Mucosa of descending colon (tissue), 3 donors: Measurements from ENCODE around the gene ATAD5. TPM values are rescaled to one million over a fixed set of nuclear protein-coding genes. Genes with fewer than 3 reads are reported as not detected.

Source experiments
- ATAC-seq: fragments of 200-7000 bp; cut with Tn5 transposase; one replicate; pipeline ENCODE4 v1.9.1; 2020; ENCODE audit warnings: mild to moderate bottlenecking, moderate library complexity
- DNase-seq, 3 donors: peaks; one replicate each; pipeline ENCODE4 v3.0.0-alpha.2; 2020
- H3K36me3 ChIP-seq: fragments of 200-600 bp; one replicate; pipeline ENCODE4 v1.8.0; 2021; ENCODE audit warnings: low read depth, mild to moderate bottlenecking
- H3K4me1 ChIP-seq: fragments of 200-600 bp; one replicate; pipeline ENCODE4 v1.8.0; 2021; ENCODE audit warnings: low read depth, mild to moderate bottlenecking
- H3K4me3 ChIP-seq: fragments of 200-600 bp; one replicate; pipeline ENCODE4 v1.8.0; 2021; ENCODE audit warnings: mild to moderate bottlenecking
- H3K9me3 ChIP-seq: fragments of 200-600 bp; one replicate; pipeline ENCODE4 v1.8.0; 2021; ENCODE audit warnings: mild to moderate bottlenecking
- CTCF ChIP-seq: fragments of 200-600 bp; IDR thresholded peaks from one replicate; pipeline ENCODE4 v1.8.0; 2022; ENCODE audit warnings: antibody characterized with exemption, mild to moderate bottlenecking
- intact Hi-C, 2 donors: fragments of 100-400 bp; cut with DNase I in 1 of 2; cut with micrococcal nuclease in 1 of 2; formaldehyde crosslinking; loops; one replicate each; pipeline versions ENCODE4 v1.11.0 to v1.11.1; 2022; cut with DNase I, micrococcal nuclease
- total RNA-seq, 3 donors: library from RNA; stranded (reverse); fragmentation: NEBNext Ultra II Directional in 2 of 3; extraction: Animal tissue kit (Norgen Biotek cat#: 25700) in 2 of 3; gene quantifications; one replicate each; pipeline versions ENCODE4 v1.2.1 to v1.2.4, GENCODE V29; 2021 to 2023
- donor health status: DM: no; HTN: no; CAD: no; lungs with moderate emphysema.
- donor health status: DM: no; HTN: no; CAD: no.
- donor health status: DM: no; HTN: yes; CAD: no.

Gene ATAD5
- total RNA-seq, 3 donors from 2014 or later, result 1.5 to 5.7 (median 2.4) TPM

- no peak overlapping the region for H3K4me3 ChIP-seq
- H3K4me1 ChIP-seq, result no peaks in the 10 kb centered on the region
- intact Hi-C loops, result no loop called here
Observed at GRCh38 chr17:30838202-30838807, 6.5 kb downstream of the ATAD5 start.

DNA sequence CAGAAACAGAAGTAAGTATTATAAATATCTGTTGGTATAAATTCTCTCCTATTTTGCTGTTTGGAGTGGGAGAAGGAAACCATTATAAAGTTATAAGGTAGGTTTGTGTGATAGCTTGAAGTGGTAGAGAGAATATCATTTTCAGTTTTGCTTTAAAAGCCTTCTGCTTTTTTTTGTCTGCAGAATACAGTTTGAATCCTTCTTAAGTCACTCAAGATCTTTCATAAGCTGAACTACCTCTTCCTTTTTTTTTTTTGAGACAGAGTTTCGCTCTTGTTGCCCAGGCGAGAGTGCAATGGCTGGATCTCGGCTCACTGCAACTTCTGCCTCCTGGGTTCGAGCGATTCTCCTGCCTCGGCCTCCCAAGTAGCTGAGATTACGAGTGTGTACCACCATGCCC lies 9.0 kb downstream of the ATAD5 start:
- Histone ChIP-seq H3K36me3 (no peaks in the 10 kb centered on the region), H3K4me1 (no peaks in the 10 kb centered on the region), H3K9me3 (no peaks in the 10 kb centered on the region), H3K4me3 (no peak overlapping the region)
- intact Hi-C loops, result no loop called here
- ATAC-seq, result no peak
- TF ChIP-seq CTCF, result no peak
- DNase-seq, result no peak

More at GRCh38 chr17:30838202-30838807, 6.5 kb downstream of the ATAD5 start:
- DNase-seq (no peak), ATAC-seq (no peak)
- Histone ChIP-seq H3K9me3 (no peaks in the 10 kb centered on the region), H3K36me3 (no peaks in the 10 kb centered on the region)
- no peak for TF ChIP-seq CTCF

GRCh38 chr17:30848021-30848420 lies 16.3 kb downstream of the ATAD5 start:
- no peaks in the 10 kb centered on the region for H3K36me3 ChIP-seq
- intact Hi-C loops, result no loop called here
- DNase-seq (no peak), ATAC-seq (no peak)
- no peak for TF ChIP-seq CTCF
- no peak overlapping the region for H3K4me3 ChIP-seq
- no peaks in the 10 kb centered on the region for H3K9me3 ChIP-seq
- H3K4me1 ChIP-seq, result no peaks in the 10 kb centered on the region

DNA sequence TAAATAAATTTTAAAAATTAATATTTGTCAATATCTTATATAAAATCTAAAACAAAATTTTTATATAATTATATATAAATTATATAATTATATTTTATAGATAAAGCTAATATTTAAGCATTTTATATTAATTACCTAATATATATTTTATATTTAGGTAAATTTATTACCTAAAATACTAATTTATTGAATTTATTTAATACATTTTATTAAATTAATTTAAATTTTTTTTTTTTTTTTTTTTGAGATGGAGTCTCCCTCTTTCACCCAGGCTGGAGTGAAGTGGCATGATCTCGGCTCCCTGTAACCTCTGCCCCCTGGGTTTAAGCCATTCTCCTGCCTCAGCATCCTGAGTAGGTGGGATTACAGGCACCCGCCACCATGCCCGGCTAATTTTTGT lies 22.4 kb downstream of the ATAD5 start:
- no peaks in the 10 kb centered on the region for H3K9me3 ChIP-seq
- intact Hi-C loops, result no loop called here
- TF ChIP-seq CTCF, result no peak
- H3K36me3 ChIP-seq, result no peaks in the 10 kb centered on the region
- ATAC-seq (no peak), DNase-seq (no peak)
- no peak overlapping the region for H3K4me3 ChIP-seq
- no peaks in the 10 kb centered on the region for H3K4me1 ChIP-seq

DNA sequence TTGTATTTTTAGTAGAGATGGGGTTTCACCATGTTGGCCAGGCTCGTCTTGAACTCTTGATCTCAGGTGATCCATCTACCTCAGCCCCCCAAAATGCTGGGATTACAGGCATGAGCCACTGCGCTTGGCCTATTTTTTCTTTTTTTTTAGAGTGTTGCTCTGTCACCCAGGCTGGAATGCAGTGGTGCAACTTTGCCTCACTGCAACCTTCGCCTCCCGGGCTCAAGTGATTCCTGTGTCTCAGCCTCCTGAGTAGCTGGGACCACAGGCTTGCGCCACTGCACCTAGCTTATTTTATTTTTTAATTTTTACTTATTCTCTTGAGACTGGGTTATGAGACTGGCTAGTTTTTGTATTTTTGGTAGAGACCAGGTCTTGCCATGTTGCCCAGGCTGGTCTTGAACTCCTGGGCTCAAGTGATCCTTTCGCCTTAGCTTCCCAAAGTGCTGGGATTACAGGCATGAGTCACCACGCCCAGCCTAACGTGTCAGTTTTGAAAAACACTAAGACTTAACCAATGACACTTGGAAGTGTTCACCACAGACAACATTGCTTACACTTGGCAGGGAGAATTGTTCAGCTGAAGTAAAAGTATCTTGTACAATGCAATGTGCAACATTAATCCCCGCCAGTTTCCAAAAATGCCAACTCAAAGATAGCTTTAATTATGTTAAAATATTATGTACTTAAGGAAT lies 26.9 kb downstream of the ATAD5 start:
- Histone ChIP-seq H3K4me1 (no peaks in the 10 kb centered on the region), H3K36me3 (no peaks in the 10 kb centered on the region), H3K4me3 (no peak overlapping the region), H3K9me3 (no peaks in the 10 kb centered on the region)
- DNase-seq, result no peak
- intact Hi-C loops, result no loop called here
- no peak for TF ChIP-seq CTCF
- ATAC-seq, result no peak
